Fibroblast of skin of scalp (primary cell): ENCODE results near the gene SLC11A2. TPM values are rescaled to one million over a fixed set of nuclear protein-coding genes. Genes with fewer than 3 reads are reported as not detected.

Source experiments
- DNase-seq: peaks from one replicate; pipeline ENCODE4 v3.0.0-alpha.2; 2013
- polyA plus RNA-seq, 2 experiments: library from polyadenylated mRNA; unstranded; fragments of 120-200 nt; gene quantifications; one replicate each; pipeline ENCODE4 v1.2.1, GENCODE V29; 2013; ENCODE audit not compliant: insufficient read length in 2 of 2

Gene SLC11A2
- 24.5 TPM for polyA plus RNA-seq (2013, experiment 1 of 2; ENCODE audit: insufficient read length)
- 27.9 TPM for polyA plus RNA-seq (2013, experiment 2 of 2; ENCODE audit: insufficient read length)

DNA sequence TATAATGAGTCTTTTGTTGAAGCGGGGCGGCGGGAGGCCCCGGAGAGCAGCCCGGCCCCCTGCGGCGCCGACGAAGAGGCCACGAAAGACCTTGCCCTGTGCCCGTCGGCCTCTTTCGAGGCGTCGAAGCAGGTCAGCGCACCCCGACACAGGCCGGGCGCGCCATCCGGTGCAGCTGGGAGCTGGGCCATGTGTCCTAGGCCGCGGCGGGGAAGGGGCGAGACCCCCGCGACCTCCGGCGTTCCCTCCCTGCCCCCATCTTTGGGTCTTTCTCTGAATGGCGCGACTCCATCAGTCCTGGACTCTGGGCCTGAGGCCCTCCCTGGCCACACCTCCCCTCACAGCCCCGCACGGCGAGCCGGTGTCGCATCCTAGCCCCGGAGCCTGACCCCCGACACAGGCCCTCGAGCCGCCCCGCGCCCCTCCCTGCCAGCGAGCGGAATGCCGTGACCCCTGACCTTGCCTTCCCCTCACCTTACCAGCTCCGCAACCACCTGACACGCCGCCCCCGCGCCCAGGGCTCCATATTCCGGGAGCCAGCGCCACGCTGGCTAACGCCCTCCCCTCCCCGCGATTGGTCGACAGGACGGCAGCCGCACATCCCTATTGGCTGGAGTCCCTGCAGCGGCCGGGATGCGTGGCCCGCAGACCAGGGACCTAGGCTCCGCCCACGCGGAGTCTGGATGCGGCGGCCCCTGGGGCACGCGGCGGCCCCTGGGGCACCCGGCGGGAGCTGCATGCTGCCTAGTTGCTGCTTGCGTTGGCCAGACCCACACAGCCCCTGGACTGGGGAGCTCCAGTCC lies at the start of gene SLC11A2:
TSS of gene SLC11A2 (minus strand) at position 549 of the 803 bp plus-strand sequence. CDS start 15,656 bp downstream, outside the sequence.
- peak; percentile 94 for DNase-seq

DNA sequence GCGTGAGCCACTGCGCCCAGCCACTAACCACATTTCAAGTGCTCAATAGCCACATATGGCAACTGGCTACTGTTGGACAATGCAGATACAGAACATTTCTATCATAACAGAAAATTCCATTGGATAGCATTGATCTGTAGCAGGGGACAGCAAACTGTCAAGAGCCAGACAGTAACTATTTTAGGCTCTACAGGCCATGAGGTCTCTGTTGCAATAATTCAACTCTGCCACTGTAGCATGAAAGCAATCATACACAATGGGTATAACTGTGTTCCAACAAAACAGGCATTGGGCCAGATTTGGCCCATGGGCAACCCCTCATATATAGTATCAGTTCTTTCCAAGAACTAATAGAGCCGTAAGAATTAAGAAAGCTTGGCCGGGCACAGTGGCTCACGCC lies 49.2 kb upstream of the SLC11A2 start:
- DNase-seq, result no peak

- DNase-seq, result no peak
These were observed 45.5 kb upstream of the SLC11A2 start for GRCh38 chr12:51071663-51072062.

GRCh38 chr12:51070004-51070403 lies 43.8 kb upstream of the SLC11A2 start:
- peak; percentile 26 for DNase-seq

- DNase-seq, result no peak
These were observed 41.6 kb upstream of the SLC11A2 start for GRCh38 chr12:51067771-51068170.

- no peak for DNase-seq
These were observed 41.0 kb upstream of the SLC11A2 start for GRCh38 chr12:51067229-51067628.

DNA sequence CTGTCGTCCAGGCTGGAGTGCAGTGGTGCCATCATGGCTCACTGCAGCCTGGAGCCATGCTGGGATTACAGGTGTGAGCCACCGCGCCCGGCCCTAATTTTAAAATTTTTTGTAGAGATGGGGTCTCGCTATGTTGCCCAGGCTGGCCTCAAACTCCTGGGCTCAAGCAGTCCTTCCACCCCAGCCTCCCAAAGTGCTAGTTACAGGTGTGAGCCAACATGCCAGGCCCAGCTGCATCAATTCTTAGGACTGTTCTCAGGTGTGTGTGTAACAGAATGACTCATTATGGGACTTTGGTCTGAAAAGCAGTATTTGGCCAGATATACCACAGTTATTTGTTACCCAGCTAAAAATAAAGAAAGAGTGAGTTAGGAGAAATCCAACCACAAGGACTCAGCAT lies 39.3 kb upstream of the SLC11A2 start:
- DNase-seq, result no peak

GRCh38 chr12:51062631-51063397 lies 36.6 kb upstream of the SLC11A2 start:
- no peak for DNase-seq

DNA sequence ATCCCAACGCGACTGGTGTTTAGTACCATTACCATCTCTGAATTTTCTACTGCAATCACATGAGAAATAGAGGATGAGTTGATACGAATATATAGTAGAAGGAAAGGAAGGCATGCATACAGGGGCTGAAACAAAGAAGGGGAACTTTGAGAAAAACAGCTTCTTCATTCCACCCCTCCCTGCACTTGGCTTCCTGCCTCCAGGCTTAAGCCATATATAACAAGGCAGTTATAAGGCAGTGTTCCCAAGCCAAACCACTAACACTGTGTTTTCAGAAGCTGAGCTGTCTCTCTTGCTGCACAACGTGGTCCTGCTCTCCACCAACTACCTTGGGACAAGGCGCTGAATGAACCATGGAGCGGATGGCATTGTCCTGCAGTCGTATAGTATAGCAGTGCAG lies 32.9 kb upstream of the SLC11A2 start:
- DNase-seq, result no peak

DNA sequence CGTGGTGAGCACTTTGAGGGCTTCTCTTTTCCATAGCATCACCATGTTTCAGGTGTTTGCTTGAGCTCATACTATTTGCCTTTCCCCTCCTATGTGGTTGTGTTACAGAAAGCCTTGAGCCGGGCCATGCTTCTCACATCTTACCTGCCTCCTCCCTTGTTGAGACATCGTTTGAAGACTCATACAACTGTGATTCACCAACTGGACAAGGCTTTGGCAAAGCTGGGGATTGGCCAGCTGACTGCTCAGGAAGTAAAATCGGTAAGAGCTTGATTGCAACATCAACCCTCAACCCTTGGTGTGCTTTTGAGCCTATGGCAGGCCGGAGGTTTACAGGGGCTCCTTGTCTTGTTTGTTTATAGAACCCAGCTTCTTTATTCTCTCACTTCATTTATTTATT lies 30.1 kb upstream of the SLC11A2 start:
- no peak for DNase-seq

DNA sequence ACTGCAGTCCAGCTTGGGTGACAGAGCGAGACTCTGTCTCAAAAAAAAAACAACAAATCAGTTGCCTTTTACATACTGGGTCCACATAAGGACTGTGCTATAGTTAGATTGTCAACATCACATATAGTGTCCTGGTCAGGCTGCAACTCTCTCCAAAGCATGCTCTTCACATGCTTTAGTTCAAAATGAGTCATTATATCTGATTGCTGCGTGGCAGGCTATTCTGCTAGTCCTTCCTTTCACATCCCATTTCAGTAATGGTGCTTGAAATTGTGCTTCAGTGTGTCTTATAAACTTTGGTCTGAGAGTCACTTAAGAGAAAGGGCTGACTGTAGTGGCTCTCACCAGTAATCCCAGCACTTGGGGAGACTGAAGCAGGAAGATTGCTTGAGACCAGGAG lies 28.9 kb upstream of the SLC11A2 start:
- no peak for DNase-seq

DNA sequence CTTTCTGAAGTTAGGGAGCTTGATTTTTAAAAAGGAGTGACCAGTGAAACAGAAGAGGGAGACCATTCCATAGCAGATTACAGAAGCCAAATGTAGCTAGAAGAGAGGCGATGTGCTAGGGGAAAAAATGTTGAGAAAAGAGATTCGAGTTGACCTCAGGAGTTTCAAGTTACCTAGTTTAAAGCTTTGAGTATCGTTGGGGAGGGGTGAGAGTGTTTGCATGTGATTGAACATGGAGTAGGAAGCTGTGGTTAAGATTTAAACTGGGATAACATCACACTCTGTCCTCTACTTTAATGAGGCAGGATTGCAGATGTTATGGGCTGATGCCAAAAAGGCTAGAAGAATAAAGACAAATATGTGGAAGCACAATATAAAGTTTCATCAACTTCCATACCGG lies 25.6 kb upstream of the SLC11A2 start:
- no peak for DNase-seq

- DNase-seq, result no peak
These were observed 23.3 kb upstream of the SLC11A2 start for GRCh38 chr12:51049525-51049924.

GRCh38 chr12:51048661-51049251 lies 22.6 kb upstream of the SLC11A2 start:
- no peak for DNase-seq

DNA sequence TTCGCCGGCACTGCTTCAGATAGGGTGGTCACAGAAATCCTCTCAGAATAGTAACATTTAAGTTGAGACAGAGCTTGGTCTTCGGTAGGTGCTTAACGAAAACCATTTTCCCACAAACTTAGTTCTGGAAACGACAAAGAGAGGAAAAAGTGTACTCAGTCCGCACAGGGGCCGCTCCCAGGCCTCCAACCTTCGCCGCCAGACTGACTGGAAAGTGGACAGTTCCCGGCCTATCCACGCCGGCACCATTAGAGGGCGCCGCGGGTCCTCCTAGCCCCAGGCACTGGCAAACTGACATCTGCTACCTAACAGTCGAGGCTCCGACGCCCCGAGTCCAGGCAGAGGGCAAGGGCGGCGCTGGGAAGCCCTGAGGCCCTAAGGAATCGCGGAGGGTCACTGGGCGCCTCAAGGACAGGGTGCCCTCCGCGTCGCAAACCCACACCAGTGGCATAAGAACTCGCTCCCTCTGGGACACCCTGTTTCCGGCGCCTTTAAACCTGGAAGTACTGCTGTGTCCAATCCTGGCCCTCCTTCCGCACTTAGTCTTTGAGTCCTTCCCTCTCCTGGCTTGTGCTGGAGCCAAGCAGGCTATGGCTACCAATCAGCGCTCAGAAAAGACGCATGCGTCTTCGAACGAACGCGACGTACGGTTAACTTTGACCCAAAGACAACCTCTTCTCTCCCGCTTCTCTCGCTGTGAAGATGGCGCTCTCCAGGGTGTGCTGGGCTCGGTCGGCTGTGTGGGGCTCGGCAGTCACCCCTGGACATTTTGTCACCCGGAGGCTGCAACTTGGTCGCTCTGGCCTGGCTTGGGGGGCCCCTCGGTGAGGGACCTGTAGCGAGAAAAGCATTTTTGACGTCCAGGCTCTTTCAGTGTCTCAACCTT lies 21.7 kb upstream of the SLC11A2 start, which contains the start of gene LETMD1:
TSS of gene LETMD1 (plus strand) at position 673 of the 886 bp plus-strand sequence. CDS start at position 703, 30 bp downstream.
- peak; percentile 98 for DNase-seq

GRCh38 chr12:51036279-51036678 lies 10.1 kb upstream of the SLC11A2 start:
- DNase-seq, result no peak

GRCh38 chr12:51033457-51034089 lies 7.4 kb upstream of the SLC11A2 start:
- no peak for DNase-seq

DNA sequence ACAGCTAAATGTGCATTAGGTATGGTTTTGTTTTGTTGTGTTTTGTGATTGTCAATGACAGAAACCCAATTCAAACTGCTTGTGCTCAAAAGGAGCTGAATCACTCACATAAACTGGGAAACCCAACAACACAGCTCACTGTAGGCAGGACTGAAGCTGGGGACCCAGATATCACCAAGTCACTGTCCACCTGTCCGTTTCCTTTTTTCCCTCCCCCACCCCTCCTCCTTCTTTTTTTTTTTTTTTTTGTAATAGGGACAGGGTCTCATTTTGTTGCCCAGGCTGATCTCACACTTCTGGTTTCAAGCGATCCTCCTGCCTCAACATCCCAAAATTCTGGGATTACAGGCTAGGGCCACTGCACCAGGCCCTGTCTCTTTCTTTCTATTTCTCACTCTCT lies 6.9 kb upstream of the SLC11A2 start:
- DNase-seq, result no peak

GRCh38 chr12:51028813-51029150 lies 2.6 kb upstream of the SLC11A2 start:
- DNase-seq, result no peak

DNA sequence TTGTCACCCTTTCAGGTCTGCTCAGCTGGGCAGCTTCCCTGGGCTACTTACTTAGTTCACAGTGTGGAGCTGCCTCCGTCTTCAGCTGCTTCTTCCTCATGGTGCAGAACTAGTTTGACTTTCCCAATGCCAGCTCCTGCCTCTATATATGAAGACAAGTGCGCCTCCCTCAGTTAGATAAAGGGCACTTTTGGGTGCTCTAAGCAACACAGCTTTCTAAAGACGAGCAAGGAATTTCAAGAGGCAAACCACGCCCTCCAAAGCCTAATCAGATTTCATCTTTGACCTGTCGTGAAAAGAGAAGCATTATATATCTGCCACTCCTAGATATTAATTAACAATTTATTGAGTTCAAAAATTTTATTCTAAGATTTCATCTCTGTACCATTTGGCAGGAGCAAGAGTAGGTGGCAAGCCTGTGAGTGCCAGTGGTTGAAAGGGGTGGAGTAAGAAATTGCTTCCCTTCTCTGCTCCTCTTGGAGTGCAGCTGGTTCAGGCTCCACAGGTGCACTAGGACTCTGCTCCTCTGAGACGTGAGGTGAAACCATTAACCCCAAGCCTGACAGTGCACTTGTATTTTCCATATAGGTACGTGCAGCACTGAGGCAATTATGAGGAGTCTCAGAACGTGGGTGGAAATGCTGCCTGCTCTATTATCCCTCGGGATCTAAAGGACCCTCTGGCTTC lies 2.1 kb upstream of the SLC11A2 start:
- DNase-seq, result peak; percentile 53

DNA sequence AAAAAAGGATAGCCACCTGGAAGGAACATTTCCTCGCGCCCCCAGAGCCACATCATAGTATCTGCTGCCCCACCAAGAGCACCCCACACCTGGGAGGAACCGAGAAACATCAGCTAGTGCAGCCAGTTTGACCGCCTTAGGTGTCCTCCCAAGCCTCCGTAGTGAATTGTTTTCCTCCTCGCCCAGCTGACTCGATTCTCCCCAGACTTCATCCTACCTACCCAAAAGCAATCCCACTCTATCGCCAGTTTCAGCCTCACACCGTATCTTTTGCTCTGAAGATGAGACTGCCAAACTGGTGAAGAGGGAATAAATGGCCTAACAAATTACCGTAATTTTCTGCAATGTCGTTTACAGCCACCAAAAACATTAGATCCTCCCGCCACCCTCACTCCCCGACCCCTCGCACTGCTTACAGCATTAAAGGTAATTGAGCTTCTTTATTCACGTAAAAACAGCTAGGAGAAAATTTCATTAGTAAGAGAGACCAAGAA lies 1.2 kb upstream of the SLC11A2 start:
- no peak for DNase-seq
